IMR-90 (cell line): Measurements from ENCODE around the gene DAAM1. TPM values are rescaled to one million over a fixed set of nuclear protein-coding genes. Genes with fewer than 3 reads are reported as not detected.

ENCODE experiments used
- ATAC-seq: fragments of 200-7000 bp; cut with Tn5 transposase; 2 replicates; pipeline ENCODE4 v1.9.1; 2020; ENCODE audit warnings: low read depth, mild to moderate bottlenecking, moderate library complexity
- BruUV-seq: library from RNA; stranded (reverse); fragments of 400-500 nt; replicated peaks from 2 replicates; lab custom pipeline; 2021; lab: Mats Ljungman, UMichigan
- CTCF ChIA-PET: fragments of 300-600 bp; formaldehyde crosslinking; extraction: SDS; loops from one replicate; lab custom pipeline; 2021; ENCODE audit warnings: antibody characterized with exemption; lab: Yijun Ruan, JAX
- POLR2A ChIA-PET: fragments of 300-600 bp; sonication (Branson Sonifier 250); formaldehyde crosslinking; loops from one replicate; lab custom pipeline; 2022; ENCODE audit warnings: antibody characterized with exemption; ENCODE audit not compliant: unreplicated experiment; lab: Charles Lee
- DNase-seq: peaks from one replicate; pipeline ENCODE4 v3.0.0; 2013
- H2AFZ ChIP-seq: replicated peaks from 2 replicates; pipeline ENCODE3; 2013; ENCODE audit warnings: low read length, mild to moderate bottlenecking; ENCODE audit not compliant: poor library complexity
- H2AK5ac ChIP-seq: 2 replicates; pipeline ENCODE4 v1.6.1; 2013; ENCODE audit warnings: low read depth, low read length, inconsistent platforms
- H2AK9ac ChIP-seq: replicated peaks from 2 replicates; pipeline ENCODE3; 2013; ENCODE audit warnings: mild to moderate bottlenecking, low read depth, low read length, moderate library complexity; ENCODE audit not compliant: poor library complexity
- H2BK120ac ChIP-seq: 2 replicates; pipeline ENCODE4 v1.6.1; 2013; ENCODE audit warnings: low read depth, low read length, inconsistent platforms
- H2BK15ac ChIP-seq: 3 replicates; pipeline ENCODE4 v1.6.1; 2013; ENCODE audit warnings: low read depth, low read length, inconsistent platforms
- H2BK20ac ChIP-seq: 2 replicates; pipeline ENCODE4 v1.6.1; 2013; ENCODE audit warnings: low read depth, mild to moderate bottlenecking, inconsistent platforms, low read length, moderate library complexity
- H2BK5ac ChIP-seq: 2 replicates; pipeline ENCODE4 v1.6.1; 2013; ENCODE audit warnings: mild to moderate bottlenecking, low read depth, low read length, inconsistent platforms; ENCODE audit not compliant: poor library complexity, severe bottlenecking
- H3K14ac ChIP-seq: replicated peaks from 2 replicates; pipeline ENCODE4 v1.6.1; 2013; ENCODE audit warnings: low read depth, low read length, inconsistent platforms
- H3K18ac ChIP-seq: 2 replicates; pipeline ENCODE4 v1.6.1; 2013; ENCODE audit warnings: low read depth, low read length, control low read depth
- H3K23ac ChIP-seq: 2 replicates; pipeline ENCODE4 v1.6.1; 2013; ENCODE audit warnings: low read depth, low read length, inconsistent platforms
- H3K27ac ChIP-seq: 2 replicates; pipeline ENCODE4 v1.5.1; 2013; ENCODE audit warnings: mild to moderate bottlenecking, control low read depth, low read length; ENCODE audit not compliant: insufficient read depth
- H3K27me3 ChIP-seq: 2 replicates; pipeline ENCODE4 v1.6.1; 2013; ENCODE audit warnings: low read length; ENCODE audit not compliant: control insufficient read depth, insufficient read depth
- H3K36me3 ChIP-seq: 2 replicates; pipeline ENCODE4 v1.6.1; 2013; ENCODE audit warnings: low read length, mixed read lengths; ENCODE audit not compliant: control insufficient read depth, insufficient read depth
- H3K4ac ChIP-seq: 2 replicates; pipeline ENCODE4 v1.6.1; 2013; ENCODE audit warnings: low read depth, low read length, inconsistent platforms
- H3K4me1 ChIP-seq: 2 replicates; pipeline ENCODE4 v1.6.1; 2013; ENCODE audit warnings: low read length, mixed read lengths; ENCODE audit not compliant: control insufficient read depth, insufficient read depth
- H3K4me2 ChIP-seq: 2 replicates; pipeline ENCODE4 v1.6.1; 2013; ENCODE audit warnings: low read depth, mild to moderate bottlenecking, control low read depth, low read length, moderate library complexity
- H3K4me3 ChIP-seq: 2 replicates; pipeline ENCODE4 v1.5.1; 2013; ENCODE audit warnings: low read depth, mild to moderate bottlenecking, control low read depth, low read length, moderate library complexity; ENCODE audit not compliant: insufficient read depth
- H3K56ac ChIP-seq: 2 replicates; pipeline ENCODE4 v1.6.1; 2013; ENCODE audit warnings: low read length, inconsistent platforms; ENCODE audit not compliant: insufficient read depth; ENCODE audit errors: extremely low read depth
- H3K79me1 ChIP-seq, 2 experiments: 2 replicates each; pipeline ENCODE4 v1.6.1; 2013; ENCODE audit warnings: low read length in 2 of 2, inconsistent platforms in 1 of 2, low read depth in 1 of 2
- H3K9ac ChIP-seq: 2 replicates; pipeline ENCODE4 v1.6.1; 2013; ENCODE audit warnings: low read depth, low read length, control low read depth
- H3K9me1 ChIP-seq: 2 replicates; pipeline ENCODE4 v1.6.1; 2013; ENCODE audit warnings: low read length, inconsistent platforms; ENCODE audit not compliant: insufficient read depth
- H3K9me3 ChIP-seq: 2 replicates; pipeline ENCODE4 v1.6.1; 2013; ENCODE audit warnings: low read length; ENCODE audit not compliant: control insufficient read depth, insufficient read depth
- H4K20me1 ChIP-seq: 2 replicates; pipeline ENCODE4 v1.6.1; 2013; ENCODE audit warnings: low read length, inconsistent platforms; ENCODE audit not compliant: insufficient read depth
- H4K5ac ChIP-seq: 2 replicates; pipeline ENCODE4 v1.6.1; 2013; ENCODE audit warnings: mild to moderate bottlenecking, low read depth, low read length, control low read depth
- H4K8ac ChIP-seq, 2 experiments: 2 replicates each; pipeline ENCODE4 v1.6.1; 2013; ENCODE audit warnings: low read depth in 2 of 2, low read length in 2 of 2, control low read depth in 1 of 2, inconsistent platforms in 1 of 2
- H4K91ac ChIP-seq: 2 replicates; pipeline ENCODE4 v1.6.1; 2013; ENCODE audit warnings: low read depth, low read length, inconsistent platforms; ENCODE audit not compliant: insufficient read depth
- BHLHE40 ChIP-seq: fragments of 150-350 bp; IDR thresholded peaks from 2 replicates; pipeline ENCODE4 v1.6.1; 2016; ENCODE audit warnings: mild to moderate bottlenecking, low read depth, low read length
- CEBPB ChIP-seq: IDR thresholded peaks from 2 replicates; pipeline ENCODE4 v1.6.1; 2012; ENCODE audit warnings: low read depth, low read length, improper control_type of control experiment
- CHD1 ChIP-seq: IDR thresholded peaks from 2 replicates; pipeline ENCODE4 v1.6.1; 2012; ENCODE audit warnings: low read depth, low read length, improper control_type of control experiment
- CTCF ChIP-seq: conservative IDR thresholded peaks from 2 replicates; pipeline ENCODE4 v1.5.1; 2012; ENCODE audit warnings: mild to moderate bottlenecking, low read depth, low read length, improper control_type of control experiment
- ELK1 ChIP-seq: fragments of 150-350 bp; IDR thresholded peaks from 2 replicates; pipeline ENCODE4 v1.6.1; 2016; ENCODE audit warnings: low read depth, mild to moderate bottlenecking, low read length, moderate library complexity, borderline replicate concordance
- FOS ChIP-seq: fragments of 150-350 bp; IDR thresholded peaks from 2 replicates; pipeline ENCODE4 v1.6.1; 2016; ENCODE audit warnings: low read depth, low read length
- MAFK ChIP-seq: IDR thresholded peaks from 2 replicates; pipeline ENCODE4 v1.6.1; 2012; ENCODE audit warnings: low read depth, low read length, improper control_type of control experiment
- MAZ ChIP-seq: IDR thresholded peaks from 2 replicates; pipeline ENCODE4 v1.6.1; 2012; ENCODE audit warnings: low read depth, mild to moderate bottlenecking, low read length, improper control_type of control experiment, moderate library complexity, borderline replicate concordance
- MXI1 ChIP-seq: IDR thresholded peaks from 2 replicates; pipeline ENCODE4 v1.6.1; 2012; ENCODE audit warnings: low read depth, mild to moderate bottlenecking, low read length, moderate library complexity, borderline replicate concordance
- NFE2L2 ChIP-seq: fragments of 150-350 bp; IDR thresholded peaks from 2 replicates; pipeline ENCODE4 v1.6.1; 2016; ENCODE audit warnings: low read depth, mild to moderate bottlenecking, low read length
- POLR2A ChIP-seq: IDR thresholded peaks from 2 replicates; pipeline ENCODE4 v1.6.1; 2012; ENCODE audit warnings: mild to moderate bottlenecking, low read depth, low read length
- RAD21 ChIP-seq: IDR thresholded peaks from 2 replicates; pipeline ENCODE4 v1.6.1; 2012; ENCODE audit warnings: low read length, improper control_type of control experiment
- RCOR1 ChIP-seq: IDR thresholded peaks from 2 replicates; pipeline ENCODE4 v1.6.1; 2012; ENCODE audit warnings: mild to moderate bottlenecking, low read length, improper control_type of control experiment; ENCODE audit not compliant: insufficient replicate concordance
- RFX5 ChIP-seq: IDR thresholded peaks from 2 replicates; pipeline ENCODE4 v1.8.0; 2012; ENCODE audit warnings: low read depth, mild to moderate bottlenecking, low read length, moderate library complexity
- SMC3 ChIP-seq: fragments of 150-350 bp; IDR thresholded peaks from 2 replicates; pipeline ENCODE4 v1.6.1; 2016; ENCODE audit warnings: low read depth, mild to moderate bottlenecking, antibody characterized with exemption, low read length, moderate library complexity
- USF2 ChIP-seq: fragments of 150-350 bp; IDR thresholded peaks from 2 replicates; pipeline ENCODE4 v1.6.1; 2017; ENCODE audit warnings: mild to moderate bottlenecking, antibody characterized with exemption, low read length, low read depth
- WGBS, 2 experiments: methylation state at CpG; one replicate each; pipeline versions ENCODE4 v1.1.5 to v1.1.7; 2013; ENCODE audit warnings: missing lambda C conversion rate in 2 of 2; ENCODE audit not compliant: insufficient read length in 1 of 2; ENCODE audit errors: extremely low coverage in 2 of 2; 5-methylcytosine and 5-hydroxymethylcytosine counted together
- dilution Hi-C: fragments of 300-500 bp; cut with HindIII; formaldehyde crosslinking; loops from one replicate; pipeline ENCODE4 v1.14.3; 2018; ENCODE audit warnings: low sequenced_read_pairs; ENCODE audit not compliant: unreplicated experiment
- in situ Hi-C: fragments of 300-500 bp; cut with MboI; formaldehyde crosslinking; loops from 3 replicates; pipeline ENCODE4 v1.14.3; 2019; ENCODE audit warnings: low sequenced_read_pairs, inconsistent platforms, mixed read lengths
- intact Hi-C: fragments of 100-400 bp; cut with micrococcal nuclease; formaldehyde crosslinking; loops from 2 replicates; pipeline ENCODE4 v1.10.0; 2022
- polyA plus RNA-seq, 3 experiments: library from polyadenylated mRNA; depleted of rRNA; stranded (reverse); fragments of >200 nt; gene quantifications; 2 replicates each; pipeline ENCODE4 v1.2.3, GENCODE V29; 2012; ENCODE audit warnings: low replicate concordance in 1 of 3
- total RNA-seq: library from RNA; depleted of rRNA; stranded (reverse); fragments of >200 nt; gene quantifications from 2 replicates; pipeline ENCODE4 v1.2.3, GENCODE V29; 2012

The DAAM1 gene
- total and polyA plus RNA-seq, 2 of the 4 experiments (the other 2 are of a cell fraction), result 4.8 to 5.4 TPM

DNA sequence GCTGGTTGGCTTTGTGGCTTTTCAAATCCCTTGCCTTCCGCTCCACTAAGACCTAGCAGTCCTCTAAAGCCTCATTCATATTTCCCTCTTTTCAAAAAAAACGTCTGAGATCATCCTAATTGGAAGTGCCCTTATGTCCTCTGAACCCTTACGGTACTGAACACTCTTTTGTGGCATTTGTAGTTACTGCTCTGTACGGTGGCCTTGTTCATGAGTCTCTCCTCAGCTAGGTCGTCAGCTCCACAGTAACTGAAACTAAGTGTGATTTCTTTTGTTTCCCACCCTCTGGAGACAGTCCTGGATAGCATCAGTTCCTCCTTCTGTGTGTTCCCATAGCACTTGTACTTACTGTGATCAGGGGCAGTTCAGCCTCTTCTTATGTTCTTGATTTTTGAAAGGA is 49.7 kb downstream of the DAAM1 start:
- WGBS, 2 experiments, result 82% methylated on average over 2 of the region's 5 CpGs; no CpG with 5 or more reads in 1 of the 2 experiments

More for the DNA sequence above, 49.7 kb downstream of the DAAM1 start:
- no peak overlapping the region for H2BK5ac ChIP-seq
- intact Hi-C loops (no loop called here), in situ Hi-C loops (no loop called here), dilution Hi-C loops (no loop called here)
- no peak overlapping the region for H4K8ac ChIP-seq
- no peaks in the 10 kb centered on the region for H3K9me3 ChIP-seq
- ChIA-PET CTCF (no interaction called here), POLR2A (interaction anchor here (0.5 kb wide), 1 partner anchor 14 kb away, joined by 5 read pairs; no protein-coding TSS in a partner anchor)
- H3K9ac ChIP-seq, result no peak overlapping the region
- H3K36me3 ChIP-seq, result no peaks in the 10 kb centered on the region
- no peak overlapping the region for H3K4ac ChIP-seq
- H2AFZ ChIP-seq, result no peak overlapping the region
- TF ChIP-seq CHD1 (no peak), NFE2L2 (no peak), CTCF (no peak), POLR2A (no peak), CEBPB (no peak), MXI1 (no peak), MAZ (no peak), BHLHE40 (no peak), SMC3 (no peak), RAD21 (no peak), RCOR1 (no peak), ELK1 (no peak), FOS (no peak), USF2 (no peak), RFX5 (no peak), MAFK (no peak)
- no peak overlapping the region for H3K14ac ChIP-seq
- H4K91ac ChIP-seq, result no peak overlapping the region
- H2AK9ac ChIP-seq, result no peak overlapping the region
- no peaks in the 10 kb centered on the region for H3K9me1 ChIP-seq
- no peak overlapping the region for H4K5ac ChIP-seq
- no peak overlapping the region for H3K4me2 ChIP-seq
- no TSS peak for BruUV-seq
- H2BK120ac ChIP-seq, result no peak overlapping the region
- no peak overlapping the region for H2BK20ac ChIP-seq
- no peak overlapping the region for H3K27ac ChIP-seq
- no peak overlapping the region for H3K23ac ChIP-seq
- no peak overlapping the region for H2BK15ac ChIP-seq
- H3K79me1 ChIP-seq, result peaks cover 7 to 8% of the 10 kb centered on the region in 2 experiments; a peak in 2 of 4 replicates
- H4K20me1 ChIP-seq, result no peaks in the 10 kb centered on the region
- no peak overlapping the region for H3K4me3 ChIP-seq
- no peak overlapping the region for H3K56ac ChIP-seq
- DNase-seq (no peak), ATAC-seq (no peak)
- H3K18ac ChIP-seq, result no peak overlapping the region
- no peaks in the 10 kb centered on the region for H3K4me1 ChIP-seq
- H2AK5ac ChIP-seq, result no peak overlapping the region
- H3K27me3 ChIP-seq, result no peaks in the 10 kb centered on the region
